GM19043 (cell line): ENCODE results near the gene THSD7A.

ENCODE experiments used
- ATAC-seq: cut with Tn5 transposase; IDR thresholded peaks from one replicate; pipeline ENCODE4 v1.9.1; 2021; ENCODE audit warnings: low read depth; ENCODE audit not compliant: unreplicated experiment

THSD7A gene

DNA sequence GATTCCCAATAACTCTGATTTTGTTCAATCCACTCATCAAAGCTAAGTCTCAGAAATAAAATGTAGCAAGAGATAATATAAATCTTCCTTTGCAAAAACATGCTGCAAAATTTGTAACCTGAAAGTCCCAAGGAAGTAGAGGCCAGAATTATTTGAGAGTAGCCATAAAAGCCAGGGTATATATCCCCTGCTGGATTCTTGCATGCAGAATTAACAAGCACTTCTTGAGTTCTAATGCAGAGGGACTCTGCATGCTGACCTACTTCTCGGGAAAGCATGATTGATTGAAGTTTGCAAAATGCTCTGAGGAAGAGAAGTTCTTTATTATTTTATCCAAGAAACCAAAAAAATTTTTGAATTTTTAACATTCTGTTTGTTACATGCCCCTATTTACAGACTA, 121.6 kb downstream of the THSD7A start:
- no peak for ATAC-seq

DNA sequence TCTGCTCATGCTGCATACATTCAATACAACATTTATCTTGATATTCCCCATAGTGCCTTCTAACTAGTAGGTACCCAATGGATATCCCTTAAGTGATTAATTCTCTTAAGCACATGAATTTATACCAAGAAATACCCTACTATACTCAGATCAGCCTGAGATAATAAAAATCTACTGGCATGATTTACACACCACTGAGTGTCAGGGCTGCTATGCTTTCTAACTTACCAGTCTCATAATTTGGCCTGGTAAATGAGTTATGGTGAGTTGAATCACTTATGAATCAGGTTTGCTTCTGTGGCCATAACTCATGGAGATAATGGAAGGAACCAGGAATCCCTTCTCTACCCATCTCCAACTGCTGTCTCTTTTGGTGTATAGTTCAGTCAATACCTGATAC, 122.8 kb downstream of the THSD7A start:
- no peak for ATAC-seq

DNA sequence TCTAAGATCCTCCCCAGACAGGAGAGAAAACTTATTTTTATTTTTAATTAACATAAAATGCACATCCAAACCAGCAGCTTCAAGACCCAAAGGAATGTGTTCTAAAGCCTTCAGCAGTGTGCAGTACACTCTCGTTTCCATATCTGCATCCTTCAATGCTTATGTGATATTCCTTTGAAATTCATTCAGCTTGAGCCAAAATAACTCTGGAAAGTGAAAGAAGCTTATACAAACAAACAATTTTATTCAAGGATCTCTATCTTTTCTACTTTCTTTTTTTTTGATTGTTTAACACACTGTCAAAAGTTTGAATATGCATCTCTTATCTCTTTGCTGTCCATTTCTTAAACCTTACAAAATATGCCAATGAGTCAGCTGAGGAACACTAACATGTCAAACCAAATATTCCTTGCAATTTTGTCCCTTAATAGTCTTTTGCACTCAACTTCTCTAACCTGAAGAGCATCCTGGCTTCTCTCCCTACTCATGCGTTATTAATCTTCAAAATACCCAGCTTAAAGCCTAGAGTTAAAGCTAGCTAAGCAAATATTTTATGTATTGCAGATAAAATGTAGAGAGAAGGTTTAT, 124.3 kb downstream of the THSD7A start:
- no peak for ATAC-seq

DNA sequence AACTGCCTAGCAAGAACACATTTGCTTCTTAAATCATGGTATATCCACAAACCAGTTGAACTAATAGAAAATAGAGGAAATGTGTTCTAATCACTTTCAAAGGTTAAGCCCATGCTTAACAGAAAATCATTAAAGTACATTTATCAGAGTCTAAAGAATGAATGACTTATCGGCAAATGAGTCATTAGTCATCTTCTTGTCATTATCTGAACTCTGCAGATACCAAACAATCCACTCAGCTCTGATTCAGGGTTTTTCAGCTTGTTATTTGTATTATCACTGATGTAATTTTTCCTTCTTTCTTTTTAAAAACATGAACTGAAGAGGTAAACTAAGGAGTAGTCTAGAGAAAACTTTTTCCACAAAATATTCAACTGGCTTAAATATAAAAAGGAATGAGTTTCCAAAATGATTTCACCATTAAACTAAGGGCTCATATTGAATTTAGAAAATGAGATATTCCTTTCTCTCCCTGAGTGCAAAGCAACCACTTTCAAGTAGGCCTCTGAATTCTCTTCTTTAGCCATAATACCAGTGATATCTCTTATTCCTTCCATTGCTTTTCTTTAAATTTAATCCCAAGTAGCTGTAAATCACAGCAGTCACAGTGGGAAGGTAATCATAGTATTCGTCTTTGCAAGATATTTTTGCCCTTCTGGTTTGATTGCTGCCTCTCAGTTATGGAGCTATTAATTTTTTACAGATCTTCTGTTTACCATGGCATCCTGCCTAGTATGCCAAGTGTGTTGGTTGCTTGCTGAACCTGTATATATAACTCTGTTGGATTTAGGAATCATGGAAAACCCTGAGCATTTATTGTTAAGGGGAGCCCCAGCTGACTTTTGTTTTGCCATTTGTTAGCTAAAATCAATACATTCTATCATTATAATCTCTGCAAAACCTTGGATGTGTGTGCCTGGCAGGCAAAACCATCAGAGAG, 125.1 kb downstream of the THSD7A start:
- no peak for ATAC-seq

DNA sequence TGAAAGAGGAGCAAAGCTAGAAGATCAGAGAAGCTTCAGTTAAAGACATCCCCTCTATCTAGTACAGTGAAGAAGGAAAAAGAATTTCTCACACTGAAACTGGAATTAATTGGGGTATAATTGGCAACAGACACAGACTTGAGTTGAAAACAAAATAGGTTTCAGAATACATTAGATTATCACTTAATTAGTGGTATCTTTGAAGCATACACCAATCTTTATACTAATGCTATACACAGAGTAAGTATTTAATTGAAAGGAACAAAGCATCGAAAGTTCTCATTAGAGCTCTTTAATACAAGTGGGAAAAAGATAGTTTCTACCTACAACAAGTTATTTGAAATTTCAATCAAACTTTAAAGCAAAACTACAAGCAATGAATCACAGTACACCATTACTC, 128.2 kb downstream of the THSD7A start:
- no peak for ATAC-seq

DNA sequence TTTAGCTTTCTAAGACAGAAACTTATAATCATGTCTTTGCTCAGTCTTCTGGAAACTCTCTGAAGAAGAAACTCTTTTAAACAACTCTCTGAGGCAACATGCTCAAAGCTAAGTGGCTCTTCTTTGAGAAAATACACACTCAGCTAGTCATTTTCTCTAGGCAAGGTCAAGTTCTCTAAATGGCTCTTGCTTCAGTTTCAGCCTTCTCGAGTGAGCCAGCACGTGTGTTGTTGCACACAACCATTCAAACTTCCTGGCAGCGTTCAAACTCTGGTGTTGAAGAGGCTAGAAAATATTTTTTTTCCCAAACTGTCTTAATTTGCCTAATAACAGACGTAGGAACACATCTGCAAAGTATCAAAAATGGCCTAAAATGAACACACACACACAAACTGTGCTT, 129.1 kb downstream of the THSD7A start:
- no peak for ATAC-seq

DNA sequence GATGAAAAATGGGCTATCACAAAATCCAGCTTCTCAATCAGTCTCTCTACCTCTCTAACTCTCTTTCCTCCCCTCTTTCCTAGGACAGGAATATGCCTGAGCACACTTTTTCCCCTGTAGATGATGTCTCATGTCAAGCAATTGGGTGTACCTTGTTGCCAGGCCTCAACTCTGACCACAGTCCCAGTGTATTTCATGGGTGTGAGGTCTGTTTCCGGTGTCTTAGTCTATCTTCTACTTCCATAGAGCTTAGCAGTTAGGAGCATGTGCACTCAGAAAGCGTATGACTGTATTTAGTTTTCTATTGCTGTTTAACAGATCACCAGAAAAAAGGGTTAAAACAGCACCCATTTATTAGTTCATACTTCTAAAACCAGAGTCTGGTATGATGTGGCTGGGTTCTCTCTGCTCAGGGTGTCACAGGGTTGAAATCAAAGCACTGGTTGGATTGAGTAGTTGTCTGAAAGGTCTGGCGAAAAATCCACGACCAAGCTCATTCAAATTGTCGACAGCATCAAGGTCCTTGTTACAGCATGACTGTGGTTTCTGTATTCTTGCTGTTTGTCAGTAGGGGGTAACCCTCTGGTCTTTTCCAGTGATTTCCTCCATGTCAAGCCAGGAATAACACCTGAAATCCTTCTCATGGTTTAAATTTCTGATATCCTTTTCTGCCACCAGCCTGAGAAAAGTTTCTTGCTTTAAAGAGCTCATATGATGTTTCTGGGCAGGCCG, 130.0 kb downstream of the THSD7A start:
- no peak for ATAC-seq

DNA sequence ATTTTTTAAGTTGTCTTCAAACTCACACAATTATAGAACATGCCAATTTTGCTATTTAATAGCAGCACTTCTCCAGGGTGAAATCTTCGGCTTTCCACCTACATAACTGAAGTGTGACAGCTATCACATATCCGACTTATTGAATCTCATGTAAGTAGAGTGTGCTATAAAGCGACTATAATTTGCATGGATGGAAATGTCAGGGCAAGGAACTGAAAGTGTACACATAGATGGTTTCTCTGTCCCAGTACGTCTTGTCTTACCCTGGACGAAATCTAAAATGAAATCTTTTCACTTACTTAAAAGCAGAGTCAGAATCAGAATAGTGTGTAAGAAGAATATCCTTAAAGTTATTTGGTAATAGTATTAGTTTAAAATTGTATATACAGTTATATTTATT, 132.3 kb downstream of the THSD7A start:
- no peak for ATAC-seq

DNA sequence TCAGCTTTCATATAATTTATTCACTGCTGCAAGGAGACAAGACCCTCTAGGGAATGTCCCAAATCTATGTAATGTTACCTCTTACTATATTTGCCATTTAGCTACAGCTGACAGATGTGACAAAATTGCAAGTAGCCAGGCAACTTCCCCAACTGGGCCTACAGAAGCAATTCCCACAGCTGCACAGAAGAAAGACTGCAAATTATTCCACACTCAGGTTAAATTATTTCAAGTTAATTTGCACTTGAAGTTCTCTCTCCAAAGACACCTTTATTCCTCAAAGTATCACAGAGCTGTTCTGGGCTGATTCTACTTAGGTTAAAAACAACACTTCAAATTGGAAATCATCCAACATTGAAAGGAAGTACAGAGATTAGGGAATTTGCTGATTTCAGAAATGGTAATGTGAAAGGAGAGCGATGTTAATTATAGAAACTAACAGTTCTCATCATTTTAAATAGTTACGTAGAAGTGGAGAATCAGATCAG, 133.6 kb downstream of the THSD7A start:
- ATAC-seq, result no peak

DNA sequence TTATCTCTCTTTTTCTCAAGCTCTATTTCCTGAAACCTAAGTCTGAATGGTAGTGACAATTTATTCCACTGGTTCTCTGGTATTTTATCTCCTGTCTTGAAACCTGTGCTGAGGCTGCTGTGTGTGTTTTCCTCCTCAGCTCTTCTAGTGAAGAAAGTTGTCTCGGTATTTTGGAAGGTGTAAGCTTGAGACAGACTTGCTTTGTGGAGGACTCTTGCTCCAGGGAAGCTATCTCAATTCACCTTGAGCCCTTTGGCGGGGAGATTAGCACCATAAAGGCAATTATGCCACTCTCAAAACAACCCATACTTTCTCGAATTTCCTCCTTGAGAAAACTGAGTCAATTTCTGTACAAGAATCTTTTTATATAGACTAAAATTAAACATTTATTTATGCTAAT, 141.6 kb downstream of the THSD7A start:
- ATAC-seq, result no peak

DNA sequence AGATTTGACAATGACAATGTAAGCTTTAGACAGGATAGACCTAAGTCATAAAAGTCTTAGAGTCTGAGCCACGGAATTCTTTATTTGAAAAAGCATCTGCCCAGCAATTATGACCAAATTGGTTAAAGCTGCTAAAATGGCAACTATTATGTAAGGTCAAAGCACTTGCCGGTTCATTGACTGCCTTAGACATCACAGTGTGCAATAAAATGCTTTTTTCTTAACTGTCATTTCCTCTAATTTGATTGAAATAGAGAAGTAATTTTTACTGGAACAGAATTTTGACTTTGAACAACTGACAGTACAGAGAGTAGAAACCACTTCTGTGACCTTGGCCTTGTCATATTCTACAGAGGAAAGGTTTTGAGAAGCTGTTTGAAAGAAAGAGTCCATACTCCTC, 142.9 kb downstream of the THSD7A start:
- no peak for ATAC-seq

DNA sequence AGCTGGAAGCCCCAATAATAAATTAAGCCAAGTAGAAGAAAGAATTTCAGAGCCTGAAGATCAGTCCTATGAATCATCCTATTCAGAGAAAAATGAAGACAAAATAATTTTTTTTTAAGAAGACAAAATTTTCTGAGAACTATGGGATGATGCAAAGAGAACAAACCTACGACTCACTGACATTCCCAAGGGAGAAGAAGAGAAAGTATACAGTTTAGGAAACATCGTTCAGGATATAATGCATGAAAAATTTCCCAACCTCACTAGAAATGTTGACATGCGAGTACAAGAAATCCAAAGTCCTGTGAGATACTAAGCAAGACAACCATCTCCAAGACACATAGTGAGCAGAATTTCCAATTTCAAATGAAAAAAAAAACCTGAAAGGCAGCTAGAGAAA, 150.5 kb downstream of the THSD7A start:
- no peak for ATAC-seq

DNA sequence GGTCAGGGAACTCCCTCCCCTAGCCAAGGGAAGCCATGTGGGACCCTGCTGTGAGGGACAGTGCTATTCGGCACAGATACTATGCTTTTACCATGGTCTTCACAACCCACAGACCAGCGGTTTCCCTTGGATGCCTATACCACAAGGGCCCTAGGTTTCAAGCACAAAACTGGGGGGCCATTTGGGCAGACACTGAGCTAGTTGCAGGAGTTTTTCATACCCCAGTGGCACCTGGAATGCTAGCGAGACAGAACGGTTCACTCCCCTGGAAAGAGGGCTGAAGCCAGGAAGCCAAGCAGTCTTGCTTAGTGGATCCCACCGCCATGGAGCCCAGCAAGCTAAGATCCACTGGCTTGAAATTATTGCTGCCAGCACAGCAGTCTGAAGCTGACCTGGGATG, 156.8 kb downstream of the THSD7A start:
- ATAC-seq, result no peak

DNA sequence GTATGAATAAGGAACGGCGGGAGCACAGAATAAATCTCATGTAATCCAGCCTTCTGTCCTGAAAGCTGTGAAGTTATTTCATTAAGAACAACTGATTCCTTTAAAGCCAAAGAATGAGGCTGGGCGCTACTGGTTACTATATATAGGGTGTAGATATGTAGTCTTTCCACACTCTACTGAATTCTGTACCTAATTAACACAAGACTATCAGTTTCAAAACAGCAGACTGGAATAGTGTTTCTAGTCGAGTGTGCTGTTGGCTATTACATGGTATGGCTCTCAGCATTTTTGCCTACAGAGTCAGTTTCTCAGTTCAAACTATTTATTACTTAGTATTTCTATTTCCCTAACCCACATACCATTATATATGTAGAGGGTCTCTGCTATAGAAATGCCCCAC, 163.3 kb downstream of the THSD7A start:
- ATAC-seq, result no peak

DNA sequence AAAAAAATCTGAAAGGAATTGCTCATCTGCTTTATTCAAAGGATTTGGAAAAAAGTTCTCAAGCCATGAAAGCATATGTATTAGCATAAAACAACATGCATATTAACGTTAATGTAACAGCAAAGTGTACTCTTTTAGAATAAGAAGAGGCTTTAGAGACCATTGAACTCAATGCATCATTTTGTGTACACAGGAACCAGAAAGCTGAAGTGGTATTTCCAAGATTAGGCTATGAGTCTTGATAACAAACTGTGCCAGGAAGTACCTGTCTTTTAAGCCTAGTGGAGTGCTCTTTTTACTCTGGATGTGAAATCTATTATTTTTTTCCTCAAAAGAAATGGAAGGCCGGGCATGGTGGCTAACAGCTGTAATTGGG, 164.2 kb downstream of the THSD7A start:
- ATAC-seq, result no peak

DNA sequence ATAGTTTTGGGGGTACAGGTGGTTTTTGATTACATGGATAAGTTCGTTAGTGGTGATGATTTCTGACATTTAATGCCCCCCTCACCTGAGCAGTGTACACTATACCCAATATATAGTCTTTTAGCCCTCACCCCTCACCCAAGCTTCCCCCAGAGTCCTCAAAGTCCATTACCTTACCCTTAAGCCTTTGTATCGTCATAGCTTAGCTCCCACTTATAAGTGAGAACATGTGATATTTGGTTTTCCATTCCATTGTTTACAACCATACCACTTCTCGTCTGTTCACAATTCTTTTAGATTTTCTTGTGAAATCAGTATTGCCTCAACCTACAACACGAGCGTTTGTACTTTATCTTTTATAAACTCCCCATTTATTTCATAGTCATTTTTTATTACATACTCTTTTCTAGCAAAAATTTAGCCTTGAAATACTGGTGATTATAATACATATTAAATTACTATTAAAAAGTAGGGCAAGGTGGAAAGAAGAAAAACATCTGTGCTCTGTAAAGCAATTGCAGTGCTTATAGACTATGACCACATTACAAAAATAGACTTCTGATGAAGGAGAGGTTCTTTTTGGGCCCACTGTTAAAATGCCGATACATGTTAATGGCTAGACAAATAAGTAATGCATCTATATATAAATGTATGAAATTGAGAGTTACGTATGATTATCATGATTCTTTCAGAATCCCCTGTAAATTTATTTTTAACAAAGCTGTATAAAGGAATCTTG, 164.8 kb downstream of the THSD7A start:
- ATAC-seq, result no peak

DNA sequence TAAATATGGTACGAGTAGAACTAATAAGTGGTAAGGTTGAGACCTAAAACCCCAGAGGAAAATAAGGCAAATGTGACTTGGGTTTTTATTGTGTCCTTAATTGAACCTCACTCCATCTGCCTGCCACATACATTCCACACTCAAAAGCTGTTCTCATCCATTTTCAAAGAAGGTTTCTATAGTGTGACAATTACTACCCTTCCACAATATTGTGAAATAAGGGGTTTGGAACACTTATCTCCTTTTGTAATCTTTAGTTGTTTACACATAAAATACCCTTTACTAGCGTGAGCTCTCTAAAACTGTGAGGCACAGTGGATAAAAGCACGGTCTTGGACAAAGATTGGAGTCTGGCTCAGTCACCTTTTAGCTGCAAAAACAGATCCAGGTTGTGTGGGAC, 166.6 kb downstream of the THSD7A start:
- no peak for ATAC-seq

DNA sequence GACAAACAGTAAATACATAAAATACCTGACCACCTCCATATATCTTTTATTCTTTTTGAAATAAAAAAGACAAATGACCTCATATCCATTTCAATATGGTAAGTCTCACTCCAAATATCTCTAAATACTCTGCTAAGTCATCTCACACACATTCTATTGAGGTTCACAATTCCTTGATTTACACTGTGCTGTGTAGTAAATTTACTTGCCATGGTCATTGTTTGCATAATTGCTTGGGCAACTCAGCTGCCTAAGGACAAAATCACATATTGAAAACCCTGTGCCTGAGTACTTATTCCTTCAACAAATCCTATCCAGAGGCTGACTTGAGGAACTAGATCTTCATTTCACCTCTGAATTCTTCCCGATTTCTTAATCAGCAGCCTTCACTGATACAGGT, 176.4 kb downstream of the THSD7A start:
- ATAC-seq, result no peak

DNA sequence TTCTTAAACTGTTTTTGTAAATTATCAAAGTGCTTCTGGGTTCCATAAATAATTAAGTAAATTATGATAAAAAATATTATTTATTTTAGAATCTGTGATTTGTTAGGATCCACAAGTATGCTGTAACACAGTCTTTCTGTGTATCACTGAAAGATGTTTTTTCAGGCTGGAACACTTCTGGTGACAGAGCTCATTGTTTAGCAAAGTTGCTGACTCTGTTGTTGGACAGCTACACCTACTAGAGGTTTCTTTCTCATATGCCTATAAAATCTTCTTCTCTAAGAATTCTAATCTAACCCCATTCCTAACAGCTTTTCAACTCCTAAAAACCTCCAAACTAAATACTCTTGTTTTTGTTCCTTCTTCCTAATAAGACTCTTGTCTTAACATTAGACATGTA, 176.8 kb downstream of the THSD7A start:
- no peak for ATAC-seq

DNA sequence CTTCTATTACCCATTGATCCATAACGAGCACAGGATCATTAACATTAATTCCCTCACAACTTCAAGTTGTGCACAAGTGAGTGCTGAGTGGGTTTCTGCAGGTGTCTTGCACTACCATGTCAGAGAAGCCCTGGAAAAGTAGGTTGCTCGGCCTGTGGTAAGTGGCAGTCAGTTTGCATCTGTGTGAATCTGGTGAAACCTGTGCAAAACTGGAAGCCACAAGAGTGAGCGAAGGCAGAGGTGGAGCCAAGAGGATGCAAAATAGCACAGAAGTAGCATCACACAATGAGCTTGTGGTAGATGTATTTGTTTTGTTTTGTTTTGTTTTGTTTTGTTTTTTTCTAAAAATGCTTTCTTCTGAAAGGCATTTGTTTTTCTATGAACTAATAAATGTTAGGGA, 181.5 kb downstream of the THSD7A start:
- no peak for ATAC-seq

DNA sequence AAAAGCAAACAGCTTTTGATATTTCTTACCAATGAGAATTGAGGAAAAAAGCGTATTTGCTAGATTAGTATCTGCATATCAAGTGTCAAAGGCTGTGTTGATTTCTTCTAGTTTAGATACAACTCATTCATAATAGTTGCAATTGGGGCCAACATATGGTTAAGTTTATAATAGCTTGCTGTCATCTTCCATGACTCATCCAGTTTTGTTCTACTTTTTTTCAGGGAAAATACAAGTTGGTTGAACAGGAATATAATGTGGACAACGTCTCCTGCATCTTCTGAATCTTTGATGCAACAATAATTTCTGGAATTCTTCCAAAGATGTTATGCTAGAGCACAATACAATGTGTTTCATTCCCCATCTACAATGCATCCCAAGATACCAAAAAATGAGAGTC, 182.0 kb downstream of the THSD7A start:
- ATAC-seq, result no peak
